ENCODE data around the gene BORCS6.
A peak's percentile ranks its signal among the peaks of the same experiment; 100 is the strongest.

Gene BORCS6

DNA sequence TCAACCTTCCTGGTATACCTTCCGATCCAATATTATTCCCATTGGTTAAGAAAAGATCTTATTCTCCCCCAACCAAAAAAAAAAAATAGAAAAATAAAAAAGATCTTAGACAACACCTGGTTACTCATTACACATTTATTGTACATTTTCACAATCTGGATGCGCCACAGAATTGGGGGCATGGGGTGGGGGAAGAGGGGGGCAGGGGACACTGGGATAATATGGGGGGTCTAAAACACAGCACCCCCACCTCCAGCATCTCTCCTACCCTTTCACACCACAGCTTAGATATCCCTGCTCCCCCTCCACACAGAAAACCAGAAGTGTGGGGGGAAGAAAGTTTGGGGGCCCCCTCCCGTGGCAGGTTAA lies 31.0 kb downstream of the BORCS6 start:
- TF ChIP-seq, protein P1, sequence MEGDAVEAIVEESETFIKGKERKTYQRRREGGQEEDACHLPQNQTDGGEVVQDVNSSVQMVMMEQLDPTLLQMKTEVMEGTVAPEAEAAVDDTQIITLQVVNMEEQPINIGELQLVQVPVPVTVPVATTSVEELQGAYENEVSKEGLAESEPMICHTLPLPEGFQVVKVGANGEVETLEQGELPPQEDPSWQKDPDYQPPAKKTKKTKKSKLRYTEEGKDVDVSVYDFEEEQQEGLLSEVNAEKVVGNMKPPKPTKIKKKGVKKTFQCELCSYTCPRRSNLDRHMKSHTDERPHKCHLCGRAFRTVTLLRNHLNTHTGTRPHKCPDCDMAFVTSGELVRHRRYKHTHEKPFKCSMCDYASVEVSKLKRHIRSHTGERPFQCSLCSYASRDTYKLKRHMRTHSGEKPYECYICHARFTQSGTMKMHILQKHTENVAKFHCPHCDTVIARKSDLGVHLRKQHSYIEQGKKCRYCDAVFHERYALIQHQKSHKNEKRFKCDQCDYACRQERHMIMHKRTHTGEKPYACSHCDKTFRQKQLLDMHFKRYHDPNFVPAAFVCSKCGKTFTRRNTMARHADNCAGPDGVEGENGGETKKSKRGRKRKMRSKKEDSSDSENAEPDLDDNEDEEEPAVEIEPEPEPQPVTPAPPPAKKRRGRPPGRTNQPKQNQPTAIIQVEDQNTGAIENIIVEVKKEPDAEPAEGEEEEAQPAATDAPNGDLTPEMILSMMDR (IDR thresholded peaks at IDR 0.05): peak; percentile 48
- no peak for TF ChIP-seq ZFX (IDR thresholded peaks at IDR 0.05; ENCODE audit: borderline replicate concordance)
- H3K27ac ChIP-seq: peak overlapping the region; percentile 97

DNA sequence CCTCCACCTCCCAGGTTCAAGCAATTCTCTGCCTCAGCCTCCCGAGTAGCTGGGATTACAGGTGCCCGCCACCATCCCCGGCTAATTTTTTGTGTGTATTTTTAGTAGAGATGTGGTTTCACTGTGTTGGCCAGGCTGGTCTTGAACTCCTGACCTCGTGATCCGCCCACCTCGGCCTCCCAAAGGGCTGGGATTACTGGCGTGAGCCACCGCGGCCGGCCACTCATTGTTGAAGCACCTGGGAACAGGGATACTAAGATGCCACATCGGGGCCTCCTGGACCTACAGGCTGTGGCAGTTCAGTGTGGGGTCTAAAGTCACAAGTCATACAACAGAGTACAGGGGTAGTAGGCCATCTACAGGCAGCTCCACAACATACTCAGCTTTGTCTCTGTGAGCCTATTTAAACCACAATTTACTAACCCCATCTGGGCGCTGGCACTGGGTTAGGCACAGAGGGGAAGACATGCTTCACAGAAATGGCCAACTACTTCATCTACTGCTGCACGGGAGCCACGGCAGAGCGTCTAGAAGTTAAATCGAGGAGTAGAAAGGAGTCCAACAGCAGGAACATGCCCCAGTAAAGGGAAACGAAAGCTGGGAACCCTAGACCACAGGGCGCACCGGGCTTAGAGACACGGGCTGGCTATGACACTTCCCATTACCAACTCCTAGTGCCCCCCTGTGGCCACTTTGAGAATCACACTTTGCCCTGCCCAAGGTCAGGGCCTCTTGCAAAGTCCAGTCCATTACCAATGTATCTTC lies 31.5 kb downstream of the BORCS6 start:
- TF ChIP-seq, protein P1 (IDR thresholded peaks at IDR 0.05): peak; percentile 88
- no peak for TF ChIP-seq ZFX (IDR thresholded peaks at IDR 0.05; ENCODE audit: borderline replicate concordance)
- H3K27ac ChIP-seq: peak overlapping the region; percentile 97

GRCh38 chr17:8156246-8156992 lies 33.6 kb downstream of the BORCS6 start:
- H3K27ac ChIP-seq: peak overlapping the region; percentile 97
- TF ChIP-seq, protein P1 (IDR thresholded peaks at IDR 0.05): no peak
- TF ChIP-seq ZFX (IDR thresholded peaks at IDR 0.05; ENCODE audit: borderline replicate concordance): no peak

- H3K27ac ChIP-seq: peak overlapping the region; percentile 97
- TF ChIP-seq ZFX (IDR thresholded peaks at IDR 0.05; ENCODE audit: borderline replicate concordance): no peak
- TF ChIP-seq, protein P1 (IDR thresholded peaks at IDR 0.05): no peak
Observed at GRCh38 chr17:8155996-8156245, 34.1 kb downstream of the BORCS6 start.

GRCh38 chr17:8155231-8155995 lies 34.6 kb downstream of the BORCS6 start:
- TF ChIP-seq, protein P1 (IDR thresholded peaks at IDR 0.05): no peak
- no peak for TF ChIP-seq ZFX (IDR thresholded peaks at IDR 0.05; ENCODE audit: borderline replicate concordance)
- peak overlapping the region; percentile 97 for H3K27ac ChIP-seq

DNA sequence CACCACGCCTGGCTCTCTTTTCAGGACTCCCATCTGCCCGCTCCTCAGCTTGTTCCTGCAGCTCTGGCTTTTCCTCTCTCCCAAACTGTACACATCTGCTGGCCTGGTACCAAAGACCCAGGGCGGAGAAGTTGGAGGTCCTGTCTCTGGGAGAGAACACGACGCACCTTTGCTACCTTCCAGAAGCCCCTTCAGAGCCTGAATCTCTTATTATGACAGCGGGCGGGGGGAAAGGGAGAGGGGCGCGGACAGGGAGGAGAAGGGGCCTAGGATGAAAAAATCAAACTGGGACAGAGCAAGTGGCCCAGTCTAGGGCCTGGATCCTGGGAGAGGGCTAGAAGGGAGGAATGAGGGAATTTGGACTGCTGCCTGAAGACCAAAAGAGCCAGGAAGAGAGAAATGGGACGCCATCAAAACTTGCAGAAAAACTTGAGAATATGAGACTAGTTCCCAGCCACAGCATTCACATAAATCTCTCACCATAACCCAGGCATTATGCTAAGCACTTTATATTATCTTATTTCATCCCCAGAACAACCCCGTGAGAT lies 35.3 kb downstream of the BORCS6 start:
- peak overlapping the region; percentile 97 for H3K27ac ChIP-seq

More for the DNA sequence above, 35.3 kb downstream of the BORCS6 start:
- TF ChIP-seq, protein P1 (IDR thresholded peaks at IDR 0.05): no peak
- no peak for TF ChIP-seq ZFX (IDR thresholded peaks at IDR 0.05; ENCODE audit: borderline replicate concordance)

Data from 22Rv1 (cell line).